Stimulated activated memory B cell treated with anti-CD40 and anti-IgM and Interleukin-4, amounts not matched to agents 10 μg/mL and 1 μg/mL and 100 μg/mL, for 72 hours (primary cell): ENCODE measurements around the gene METAP1D.

ENCODE experiments used
- ATAC-seq: fragments of 150-1000 bp; cut with Tn5 transposase; 2 replicates; pipeline ENCODE4 v1.10.0; 2021
- H3K27ac Mint-ChIP-seq: one replicate; pipeline ENCODE4 v1.8.0; 2022; ENCODE audit warnings: mild to moderate bottlenecking, mixed read lengths
- H3K27me3 Mint-ChIP-seq: one replicate; pipeline ENCODE4 v1.8.0; 2022; ENCODE audit warnings: mixed read lengths
- H3K36me3 Mint-ChIP-seq: one replicate; pipeline ENCODE4 v1.8.0; 2022; ENCODE audit warnings: mixed read lengths
- H3K4me1 Mint-ChIP-seq: one replicate; pipeline ENCODE4 v1.8.0; 2022; ENCODE audit warnings: mixed read lengths
- H3K4me3 Mint-ChIP-seq: one replicate; pipeline ENCODE4 v1.8.0; 2022; ENCODE audit warnings: mild to moderate bottlenecking, moderate library complexity, mixed read lengths
- H3K9me3 Mint-ChIP-seq: one replicate; pipeline ENCODE4 v1.8.0; 2022; ENCODE audit warnings: mixed read lengths

Gene METAP1D

DNA sequence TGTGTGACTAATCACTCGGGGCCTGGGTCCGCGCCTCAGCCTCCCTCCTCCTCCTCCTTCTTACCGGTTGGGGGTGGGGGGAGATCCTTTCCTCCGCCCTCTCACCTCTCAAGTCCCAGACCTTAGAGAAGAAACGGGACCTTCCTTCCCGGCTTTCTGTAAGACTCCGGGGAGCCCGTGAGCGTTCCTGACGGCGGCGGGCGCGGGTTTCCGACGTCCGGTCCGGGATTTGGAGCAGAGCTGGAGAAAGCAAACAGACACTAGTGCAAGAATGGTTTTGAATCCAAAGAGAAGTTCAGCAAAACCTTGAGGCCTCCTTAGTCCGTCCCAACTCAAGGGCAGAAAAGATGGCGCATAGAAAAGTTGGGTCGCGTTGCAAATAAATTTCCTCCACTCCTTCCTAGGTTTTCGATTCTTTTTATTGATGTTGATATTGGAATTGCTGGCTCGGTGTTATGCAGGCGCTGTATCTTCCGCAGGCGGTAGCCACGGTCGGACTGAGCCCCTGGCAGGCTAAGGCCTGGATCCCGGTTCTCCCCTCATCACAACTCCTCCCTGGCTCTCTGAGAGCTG is 87.5 kb downstream of the METAP1D start:
- Mint-ChIP-seq H3K36me3 (no peaks in the 10 kb centered on the region), H3K27me3 (peaks cover 93% of the 10 kb centered on the region), H3K4me1 (peaks cover 42% of the 10 kb centered on the region), H3K27ac (no peak overlapping the region), H3K9me3 (peaks cover 2% of the 10 kb centered on the region), H3K4me3 (peak overlapping the region; percentile 38)
- ATAC-seq = no peak

DNA sequence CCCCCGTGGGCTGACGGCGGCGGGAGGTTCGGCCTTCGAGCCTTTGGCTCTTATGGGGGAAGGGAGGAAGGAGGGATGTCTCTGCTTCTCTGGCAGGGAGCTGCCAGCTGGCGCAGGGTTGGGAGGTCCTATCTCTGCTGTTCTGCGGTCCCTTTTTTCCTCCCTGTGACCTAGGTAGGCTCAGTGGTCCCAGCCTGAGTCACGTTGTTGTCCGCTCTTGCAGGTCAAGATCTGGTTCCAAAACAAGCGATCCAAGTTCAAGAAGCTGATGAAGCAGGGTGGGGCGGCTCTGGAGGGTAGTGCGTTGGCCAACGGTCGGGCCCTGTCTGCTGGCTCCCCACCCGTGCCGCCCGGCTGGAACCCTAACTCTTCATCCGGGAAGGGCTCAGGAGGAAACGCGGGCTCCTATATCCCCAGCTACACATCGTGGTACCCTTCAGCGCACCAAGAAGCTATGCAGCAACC is 88.1 kb downstream of the METAP1D start:
- peaks cover 42% of the 10 kb centered on the region for H3K4me1 Mint-ChIP-seq
- H3K27me3 Mint-ChIP-seq = peaks cover 93% of the 10 kb centered on the region
- ATAC-seq = no peak
- peak overlapping the region; percentile 14 for H3K4me3 Mint-ChIP-seq
- H3K27ac Mint-ChIP-seq = no peak overlapping the region
- H3K9me3 Mint-ChIP-seq = peaks cover 2% of the 10 kb centered on the region
- H3K36me3 Mint-ChIP-seq = no peaks in the 10 kb centered on the region

DNA sequence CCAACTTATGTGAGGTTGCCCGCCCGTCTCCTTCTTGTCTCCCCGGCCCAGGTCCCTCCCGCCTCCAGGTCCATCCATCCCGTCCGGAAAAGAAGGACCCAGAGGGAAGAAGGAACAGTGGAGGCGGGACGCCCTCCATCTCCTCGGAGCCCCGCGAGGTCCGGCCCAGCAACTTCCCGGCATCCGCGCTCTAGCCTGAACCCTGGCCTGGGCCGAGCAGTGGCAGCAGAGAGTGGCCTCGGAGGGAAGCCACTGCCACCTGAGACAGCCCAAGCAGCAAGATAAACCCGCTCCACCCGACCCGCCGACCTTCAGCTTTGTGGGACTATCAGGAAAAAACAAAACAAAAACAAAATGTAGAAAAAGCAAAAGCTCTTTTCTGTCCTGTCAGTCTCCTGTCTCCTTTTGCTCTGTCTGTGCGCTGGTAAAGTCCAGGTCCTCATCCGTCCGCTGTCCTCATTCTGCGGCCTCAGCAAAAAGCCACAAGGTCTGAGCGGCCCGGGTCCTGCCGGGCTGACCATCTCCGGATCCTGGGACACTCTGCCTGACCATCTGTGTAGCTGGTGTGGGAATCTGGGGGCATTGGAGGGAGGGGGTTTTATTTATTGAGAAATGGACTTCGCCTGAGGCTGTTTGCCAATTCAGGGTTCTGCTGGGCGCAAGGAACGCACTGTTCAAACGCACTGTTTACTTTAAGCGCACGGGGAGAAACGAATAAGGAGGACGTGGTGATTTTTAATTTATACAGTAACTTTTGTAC is 88.7 kb downstream of the METAP1D start:
- Mint-ChIP-seq H3K27me3 (peaks cover 93% of the 10 kb centered on the region), H3K4me3 (peak overlapping the region; percentile 31), H3K4me1 (peaks cover 42% of the 10 kb centered on the region), H3K27ac (no peak overlapping the region), H3K36me3 (no peaks in the 10 kb centered on the region), H3K9me3 (peaks cover 6% of the 10 kb centered on the region)
- ATAC-seq = no peak

- Mint-ChIP-seq H3K4me1 (peaks cover 37% of the 10 kb centered on the region), H3K27me3 (peaks cover 93% of the 10 kb centered on the region), H3K27ac (no peak overlapping the region), H3K9me3 (peaks cover 6% of the 10 kb centered on the region), H3K36me3 (no peaks in the 10 kb centered on the region), H3K4me3 (no peak overlapping the region)
- no peak for ATAC-seq
These were observed 89.3 kb downstream of the METAP1D start for GRCh38 chr2:172089005-172089504.

- Mint-ChIP-seq H3K36me3 (no peaks in the 10 kb centered on the region), H3K27me3 (peaks cover 93% of the 10 kb centered on the region), H3K9me3 (peaks cover 6% of the 10 kb centered on the region), H3K4me1 (peaks cover 31% of the 10 kb centered on the region), H3K27ac (no peak overlapping the region), H3K4me3 (no peak overlapping the region)
- ATAC-seq = no peak
These were observed 89.9 kb downstream of the METAP1D start for GRCh38 chr2:172089633-172090032.

DNA sequence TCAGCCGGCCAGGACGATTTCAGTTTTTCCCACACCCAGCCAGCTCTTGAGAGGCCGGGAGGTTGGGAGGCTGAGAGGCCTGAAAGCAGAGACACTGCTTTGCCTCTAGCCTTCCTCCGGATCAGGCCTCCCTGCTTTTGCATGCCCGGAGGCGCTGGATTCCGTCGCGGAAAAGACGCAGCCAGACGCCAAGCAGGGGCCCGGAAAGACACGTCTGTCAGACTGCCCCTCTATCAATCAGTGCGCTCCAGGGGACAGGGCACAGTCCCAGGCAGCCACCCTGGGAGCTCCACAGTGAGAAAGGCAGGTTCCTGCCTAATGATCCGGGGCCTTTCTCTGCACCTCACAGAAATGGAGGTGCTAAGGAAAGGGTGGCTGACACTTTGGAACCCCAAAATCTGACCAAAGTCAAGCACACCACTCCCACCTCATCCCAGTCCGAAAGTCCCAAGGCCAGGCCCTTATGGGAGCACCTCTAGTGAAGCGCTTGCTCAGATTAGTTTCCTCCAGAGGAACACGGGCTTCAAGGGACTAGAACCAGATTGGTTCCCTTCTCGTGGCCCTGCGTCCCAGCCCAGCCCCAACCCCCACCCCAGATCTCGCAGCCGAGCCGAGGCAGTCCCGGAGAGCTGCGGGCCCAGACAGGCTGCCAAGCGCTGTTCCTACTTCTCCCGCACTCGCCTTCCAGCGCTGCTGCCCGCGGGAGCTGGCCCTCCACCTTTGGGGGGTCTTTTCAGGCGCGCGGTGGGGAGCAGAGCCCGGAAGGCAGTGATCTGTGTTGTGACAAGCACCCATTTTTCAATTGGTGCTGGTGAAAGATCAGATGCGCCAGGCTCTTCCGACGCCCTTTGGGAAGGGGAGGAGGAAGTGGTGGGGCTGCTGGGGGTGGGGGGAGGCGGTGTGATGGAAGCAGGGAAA is 90.5 kb downstream of the METAP1D start:
- H3K4me3 Mint-ChIP-seq = no peak overlapping the region
- H3K9me3 Mint-ChIP-seq = peaks cover 6% of the 10 kb centered on the region
- H3K4me1 Mint-ChIP-seq = peaks cover 28% of the 10 kb centered on the region
- H3K36me3 Mint-ChIP-seq = no peaks in the 10 kb centered on the region
- H3K27ac Mint-ChIP-seq = no peak overlapping the region
- no peak for ATAC-seq
- peaks cover 93% of the 10 kb centered on the region for H3K27me3 Mint-ChIP-seq

- Mint-ChIP-seq H3K27ac (no peak overlapping the region), H3K36me3 (no peaks in the 10 kb centered on the region), H3K9me3 (peaks cover 3% of the 10 kb centered on the region), H3K4me3 (no peak overlapping the region), H3K4me1 (peaks cover 28% of the 10 kb centered on the region), H3K27me3 (peaks cover 93% of the 10 kb centered on the region)
- no peak for ATAC-seq
These were observed 91.4 kb downstream of the METAP1D start for GRCh38 chr2:172091000-172091641.

DNA sequence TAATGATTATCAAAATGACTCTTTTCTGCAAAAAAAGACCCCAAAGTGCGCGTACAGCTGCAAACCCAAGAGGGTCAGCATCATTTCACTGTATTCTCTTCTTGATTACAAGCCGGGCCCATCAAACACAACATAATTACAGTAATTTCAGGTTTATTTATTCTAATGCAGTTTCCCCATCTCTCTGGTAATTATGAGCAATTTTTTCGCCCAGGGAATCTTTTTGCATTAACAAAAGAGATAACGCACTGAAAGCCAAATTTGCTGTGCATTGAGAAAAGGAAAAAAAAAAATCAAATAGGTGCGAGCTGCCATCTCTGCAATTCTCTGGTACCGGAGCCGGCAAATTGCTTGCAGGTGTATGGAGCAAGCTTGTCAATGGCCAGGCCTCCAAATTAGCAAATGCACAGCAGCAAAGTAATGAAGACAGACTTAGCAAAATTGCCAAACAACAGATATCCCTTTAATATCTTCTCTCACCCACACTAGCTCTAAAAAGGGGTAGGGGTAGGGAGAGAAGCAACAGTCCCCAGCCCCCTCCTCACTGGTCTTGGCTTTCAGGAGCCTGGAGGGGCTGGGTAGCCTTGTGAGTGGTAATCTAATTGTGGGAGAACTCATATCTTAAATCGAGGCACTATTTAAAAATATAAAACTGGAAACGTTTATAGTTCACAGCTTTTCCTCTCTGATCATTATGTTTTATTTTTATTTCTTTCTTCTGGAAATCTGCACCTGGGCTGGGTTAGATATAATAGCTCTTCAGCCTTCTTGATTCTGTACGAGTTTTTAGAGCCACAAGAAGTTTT is 92.2 kb downstream of the METAP1D start:
- ATAC-seq = no peak
- no peak overlapping the region for H3K27ac Mint-ChIP-seq
- H3K4me1 Mint-ChIP-seq = peaks cover 31% of the 10 kb centered on the region
- H3K27me3 Mint-ChIP-seq = peaks cover 93% of the 10 kb centered on the region
- no peaks in the 10 kb centered on the region for H3K36me3 Mint-ChIP-seq
- H3K4me3 Mint-ChIP-seq = no peak overlapping the region
- H3K9me3 Mint-ChIP-seq = peaks cover 3% of the 10 kb centered on the region

- ATAC-seq = no peak
- no peaks in the 10 kb centered on the region for H3K36me3 Mint-ChIP-seq
- no peak overlapping the region for H3K4me3 Mint-ChIP-seq
- no peak overlapping the region for H3K27ac Mint-ChIP-seq
- H3K9me3 Mint-ChIP-seq = peaks cover 3% of the 10 kb centered on the region
- peaks cover 92% of the 10 kb centered on the region for H3K27me3 Mint-ChIP-seq
- peaks cover 29% of the 10 kb centered on the region for H3K4me1 Mint-ChIP-seq
These were observed 93.1 kb downstream of the METAP1D start for GRCh38 chr2:172092716-172093415.

DNA sequence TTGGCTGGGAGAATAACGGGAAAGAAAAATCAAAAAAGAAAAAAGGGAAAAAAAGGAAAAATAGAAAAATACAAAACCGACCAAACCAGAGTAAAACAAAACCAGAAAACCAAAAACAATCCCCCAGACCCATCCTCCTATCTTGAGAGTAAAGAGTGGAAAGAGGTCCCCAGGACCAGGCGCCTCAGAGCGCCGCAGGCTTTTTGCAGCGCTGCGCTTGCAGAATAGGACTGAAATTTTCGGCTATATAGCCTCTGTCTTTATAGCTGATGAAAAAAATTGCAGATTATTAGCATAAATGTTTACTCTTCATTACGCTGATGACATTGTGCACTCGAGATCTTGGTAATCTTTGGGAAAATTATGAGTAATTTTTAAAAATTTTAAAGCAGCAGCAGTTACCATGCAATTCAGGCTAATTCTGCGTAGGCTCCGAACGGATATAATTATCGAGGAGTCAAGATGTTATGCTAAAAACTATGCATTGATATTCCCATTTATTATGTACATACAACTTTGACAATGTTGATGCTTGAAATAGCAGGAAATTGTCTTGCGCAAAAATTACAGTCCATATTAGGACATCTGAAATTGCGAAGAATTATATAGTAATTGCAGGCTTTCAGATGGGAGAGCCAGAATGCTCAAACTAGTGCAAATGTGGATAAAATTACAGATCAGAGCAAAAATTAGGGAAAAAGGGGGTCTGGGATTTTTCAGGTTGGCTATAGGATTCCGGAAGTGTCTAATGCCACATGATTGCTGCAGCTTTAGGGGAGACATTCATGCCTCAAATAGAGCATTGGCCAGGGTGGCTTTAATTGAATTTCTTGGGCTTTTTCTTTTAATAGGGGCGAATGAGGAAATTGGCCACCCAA is 93.9 kb downstream of the METAP1D start:
- peaks cover 91% of the 10 kb centered on the region for H3K27me3 Mint-ChIP-seq
- no peaks in the 10 kb centered on the region for H3K36me3 Mint-ChIP-seq
- ATAC-seq = no peak
- no peak overlapping the region for H3K4me3 Mint-ChIP-seq
- H3K4me1 Mint-ChIP-seq = peaks cover 26% of the 10 kb centered on the region
- peaks cover 6% of the 10 kb centered on the region for H3K9me3 Mint-ChIP-seq
- no peak overlapping the region for H3K27ac Mint-ChIP-seq

DNA sequence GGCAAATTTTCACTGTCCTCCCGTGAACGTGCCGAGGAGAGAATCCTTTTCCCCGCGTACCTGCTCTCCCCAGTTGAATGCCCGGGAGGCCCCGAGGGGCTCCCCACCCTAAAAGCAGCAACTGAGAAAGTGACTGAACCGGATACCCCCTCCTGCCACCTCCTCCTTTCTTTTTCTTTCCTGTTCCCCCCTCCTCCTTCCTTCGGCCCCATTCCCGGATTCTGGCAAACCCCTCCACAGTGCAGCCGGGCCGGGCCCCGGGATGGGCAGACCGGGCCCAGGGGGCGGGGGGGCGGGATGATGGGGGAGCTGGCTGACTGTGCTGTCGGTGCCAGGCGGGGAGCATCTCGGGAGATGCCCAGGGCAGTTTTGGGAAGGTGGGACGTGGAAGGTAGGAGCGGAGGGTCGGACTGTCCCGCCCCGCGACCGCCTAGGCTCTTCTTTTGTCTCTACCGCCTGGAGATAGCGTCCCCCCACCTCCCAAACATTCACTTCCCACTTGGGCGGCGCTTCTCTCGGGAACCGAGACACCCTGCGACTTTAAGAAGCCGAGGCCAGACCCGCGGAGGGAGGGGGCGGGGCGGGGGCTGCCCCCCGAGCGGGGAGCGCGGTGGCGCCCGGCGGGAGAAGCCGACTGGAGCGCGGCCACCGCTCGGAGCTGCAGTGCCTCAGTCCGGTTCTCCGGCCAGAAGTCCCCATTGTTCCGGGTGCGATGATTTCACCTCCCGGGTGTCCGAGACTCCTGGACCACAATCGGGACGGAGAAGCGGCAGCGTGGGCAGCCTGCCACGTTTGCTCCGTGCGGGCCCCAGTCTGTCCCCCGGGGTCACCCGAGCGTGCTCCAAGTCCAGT is 94.8 kb downstream of the METAP1D start:
- Mint-ChIP-seq H3K27me3 (peaks cover 91% of the 10 kb centered on the region), H3K4me1 (peaks cover 28% of the 10 kb centered on the region), H3K36me3 (no peaks in the 10 kb centered on the region), H3K27ac (no peak overlapping the region), H3K9me3 (peaks cover 7% of the 10 kb centered on the region), H3K4me3 (peak overlapping the region; percentile 69)
- ATAC-seq = no peak

- Mint-ChIP-seq H3K9me3 (peaks cover 7% of the 10 kb centered on the region), H3K27me3 (peaks cover 91% of the 10 kb centered on the region), H3K4me1 (peaks cover 28% of the 10 kb centered on the region), H3K4me3 (peak overlapping the region; percentile 69), H3K36me3 (no peaks in the 10 kb centered on the region), H3K27ac (no peak overlapping the region)
- ATAC-seq = no peak
These were observed 95.6 kb downstream of the METAP1D start for GRCh38 chr2:172095146-172095904.
